ENCODE data around the gene MPC1. TPM values are rescaled to one million over a fixed set of nuclear protein-coding genes. Genes with fewer than 3 reads are reported as not detected.

The MPC1 gene
- total RNA-seq, 2 experiments from 2014 or later: 17.4 to 19.3 TPM

- Histone ChIP-seq H3K27me3 (ENCODE audit: control insufficient read depth in 1 of 2, insufficient read depth in 2 of 2, low read length in 2 of 2) (no peaks in the 10 kb centered on the region), H3K9me3 (ENCODE audit: control insufficient read depth in 1 of 2, insufficient read depth in 1 of 2, low read length in 2 of 2) (no peaks in the 10 kb centered on the region), H3K36me3 (ENCODE audit: insufficient read depth, low read length) (peaks cover 2% of the 10 kb centered on the region), H3K4me3 (ENCODE audit: low read length) (no peak overlapping the region), H3K4me1 (ENCODE audit: insufficient read depth, low read length) (peaks cover 30% of the 10 kb centered on the region), H3K27ac (ENCODE audit: low read depth in 1 of 2, low read length in 2 of 2) (no peak overlapping the region)
- H3K4me3 Mint-ChIP-seq: peak overlapping the region; percentile 55
- H3K27me3 Mint-ChIP-seq: no peaks in the 10 kb centered on the region
- CTCF ChIA-PET: interaction anchor here (1.4 kb wide), 1 partner anchor 37 kb away, joined by 4 read pairs; no protein-coding TSS in a partner anchor
- no peak for TF ChIP-seq CTCF (IDR thresholded peaks at IDR 0.05)
- POLR2A ChIA-PET: no interaction called here
- peaks cover 6% of the 10 kb centered on the region for H3K36me3 Mint-ChIP-seq (ENCODE audit: low read depth)
- DNase-seq (no peak), ATAC-seq (ENCODE audit: poor library complexity) (no peak)
- H3K27ac Mint-ChIP-seq: no peak overlapping the region
- no peaks in the 10 kb centered on the region for H3K9me3 Mint-ChIP-seq
- intact Hi-C loops (cut with DNase I, micrococcal nuclease): loop anchor here (1.0 to 5.0 kb wide), 2 partner anchors 37 to 38 kb away; partner anchors contain the start of gene MPC1 (in 1 of the 2)
- peaks cover 9% of the 10 kb centered on the region for H3K4me1 Mint-ChIP-seq (ENCODE audit: low read depth)
Measured at GRCh38 chr6:166344240-166344639, 38.5 kb downstream of the MPC1 start.

GRCh38 chr6:166343150-166343487 is 39.6 kb downstream of the MPC1 start:
- ATAC-seq (ENCODE audit: poor library complexity) (no peak), DNase-seq (peak in 3 of 14 experiments; percentile 17 to 37 (median 33))
- H3K9me3 ChIP-seq (ENCODE audit: control insufficient read depth in 1 of 2, insufficient read depth in 1 of 2, low read length in 2 of 2): no peaks in the 10 kb centered on the region
- intact Hi-C loops (cut with DNase I, micrococcal nuclease): loop anchor here in 1 of 2 experiments (5.0 kb wide), 1 partner anchor 39 kb away; the partner anchor contains the start of gene MPC1
- H3K4me3 ChIP-seq (ENCODE audit: low read length): peak overlapping the region; percentile 92
- CTCF ChIA-PET: interaction anchor here (0.7 kb wide), 1 partner anchor 38 kb away, joined by 3 read pairs; no protein-coding TSS in a partner anchor
- H3K9me3 Mint-ChIP-seq: no peaks in the 10 kb centered on the region
- TF ChIP-seq CTCF (IDR thresholded peaks at IDR 0.05): no peak
- peaks cover 6% of the 10 kb centered on the region for H3K36me3 Mint-ChIP-seq (ENCODE audit: low read depth)
- H3K27me3 Mint-ChIP-seq: no peaks in the 10 kb centered on the region
- peaks cover 5% of the 10 kb centered on the region for H3K36me3 ChIP-seq (ENCODE audit: insufficient read depth, low read length)
- H3K27ac ChIP-seq (ENCODE audit: low read depth in 1 of 2, low read length in 2 of 2): peak overlapping the region; percentile 78 to 82
- no peaks in the 10 kb centered on the region for H3K27me3 ChIP-seq (ENCODE audit: control insufficient read depth in 1 of 2, insufficient read depth in 2 of 2, low read length in 2 of 2)
- peak overlapping the region; percentile 90 for H3K4me3 Mint-ChIP-seq
- peaks cover 9% of the 10 kb centered on the region for H3K4me1 Mint-ChIP-seq (ENCODE audit: low read depth)
- H3K27ac Mint-ChIP-seq: peak overlapping the region; percentile 82
- peaks cover 40% of the 10 kb centered on the region for H3K4me1 ChIP-seq (ENCODE audit: insufficient read depth, low read length)
- POLR2A ChIA-PET: interaction anchor here (0.9 to 2.1 kb wide), 5 partner anchors 38 to 615 kb away, joined by 3 to 8 read pairs (median 4); partner anchors contain the start of genes RNASET2 and RPS6KA2

- ChIA-PET CTCF (interaction anchor here (0.7 kb wide), 1 partner anchor 39 kb away, joined by 3 read pairs; no protein-coding TSS in a partner anchor), POLR2A (interaction anchor here (0.7 to 2.1 kb wide), 10 partner anchors 21 to 778 kb away, joined by 3 to 9 read pairs (median 4); partner anchors contain the start of genes RNASET2 and RPS6KA2)
- no peaks in the 10 kb centered on the region for H3K27me3 ChIP-seq (ENCODE audit: control insufficient read depth in 1 of 2, insufficient read depth in 2 of 2, low read length in 2 of 2)
- TF ChIP-seq CTCF (IDR thresholded peaks at IDR 0.05): no peak
- Mint-ChIP-seq H3K4me3 (peak within 1 kb of the TSS; percentile 90), H3K27me3 (no peaks in the 10 kb centered on the region), H3K4me1 (ENCODE audit: low read depth) (peaks cover 9% of the 10 kb centered on the region), H3K9me3 (no peaks in the 10 kb centered on the region), H3K27ac (peak within 1 kb of the TSS; percentile 82), H3K36me3 (ENCODE audit: low read depth) (peaks cover 6% of the 10 kb centered on the region)
- H3K9me3 ChIP-seq (ENCODE audit: control insufficient read depth in 1 of 2, insufficient read depth in 1 of 2, low read length in 2 of 2): no peaks in the 10 kb centered on the region
- intact Hi-C loops (cut with DNase I, micrococcal nuclease): loop anchor here in 1 of 2 experiments (5.0 kb wide), 1 partner anchor 40 kb away; the partner anchor contains the start of gene MPC1
- ATAC-seq (ENCODE audit: poor library complexity): peak; percentile 22
- peak; percentile 32 to 86 (median 64) for DNase-seq
- H3K27ac ChIP-seq (ENCODE audit: low read depth in 1 of 2, low read length in 2 of 2): peak within 1 kb of the TSS; percentile 78 to 82
- H3K4me3 ChIP-seq (ENCODE audit: low read length): peak within 1 kb of the TSS; percentile 92
- peaks cover 44% of the 10 kb centered on the region for H3K4me1 ChIP-seq (ENCODE audit: insufficient read depth, low read length)
- H3K36me3 ChIP-seq (ENCODE audit: insufficient read depth, low read length): peaks cover 9% of the 10 kb centered on the region
Measured at GRCh38 chr6:166342349-166343149, 40.2 kb downstream of the MPC1 start, which contains the start of gene SFT2D1. SFT2D1 (minus strand) TSS chr6:166342545; CDS start chr6:166342481, 64 bp downstream.

Measured in CD4-positive, alpha-beta T cell (primary cell).